ENCODE data around the gene RNF166. TPM values are rescaled to one million over a fixed set of nuclear protein-coding genes. Genes with fewer than 3 reads are reported as not detected.

RNF166 gene
- total RNA-seq, 3 donors from 2014 or later (not counting 1 experiment from before 2014, with no cell fraction given): 459 to 712 (median 501) TPM

DNA sequence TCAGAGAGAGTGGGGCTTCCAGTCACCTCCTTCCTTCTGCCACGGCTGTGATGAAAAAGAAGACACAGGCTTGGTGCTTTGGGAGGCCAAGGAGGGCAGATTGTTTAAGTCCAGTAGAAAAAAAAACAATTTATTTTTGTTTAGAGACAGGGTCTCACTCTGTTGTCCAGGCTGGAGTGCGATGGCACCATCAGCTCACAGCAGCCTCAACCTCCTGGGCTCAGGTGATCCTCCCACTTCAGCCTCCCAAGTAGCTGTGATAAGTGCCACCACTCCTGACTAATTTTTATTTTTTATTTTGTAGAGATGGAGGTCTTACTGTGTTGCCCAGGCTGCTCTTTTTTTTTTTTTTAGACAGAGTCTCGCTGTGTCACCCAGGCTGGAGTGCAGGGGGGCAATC, 40.6 kb downstream of the RNF166 start:
- H3K27ac Mint-ChIP-seq: no peak overlapping the region
- H3K4me3 Mint-ChIP-seq: peak overlapping the region; percentile 58

DNA sequence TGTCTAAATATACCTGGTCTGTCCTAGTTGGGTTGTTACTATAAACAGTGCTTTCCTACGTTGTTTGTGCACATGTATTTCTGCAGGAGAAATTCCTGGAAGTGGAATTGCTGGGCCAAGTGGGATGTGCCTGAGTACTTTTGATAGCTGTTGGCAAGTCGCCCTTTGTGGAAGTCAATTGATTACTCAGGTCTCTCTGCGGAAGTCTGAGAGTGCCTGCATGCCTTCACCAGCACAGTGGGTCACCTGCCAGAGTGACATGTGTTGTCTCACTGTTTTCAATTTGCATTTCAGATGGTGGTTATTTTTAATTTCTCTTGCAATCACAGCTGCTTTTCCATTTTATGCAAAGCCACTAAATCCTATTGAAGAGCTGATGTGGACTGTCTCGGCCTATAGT, 41.1 kb downstream of the RNF166 start:
- H3K9me3 Mint-ChIP-seq: no peaks in the 10 kb centered on the region
- no peak overlapping the region for H3K27ac Mint-ChIP-seq
- H3K4me3 Mint-ChIP-seq: peak overlapping the region; percentile 58
- DNase-seq: no peak
- intact Hi-C loops (cut with micrococcal nuclease): no loop called here
- no peak for ATAC-seq
- H3K4me1 ChIP-seq (ENCODE audit: control insufficient read depth, insufficient read depth, low read length): peaks cover 20% of the 10 kb centered on the region
- H3K4me3 ChIP-seq (ENCODE audit: low read length): no peak overlapping the region
- peaks cover 12 to 24% of the 10 kb centered on the region in 2 donors for H3K4me1 Mint-ChIP-seq
- no peaks in the 10 kb centered on the region for H3K27me3 ChIP-seq (ENCODE audit: control insufficient read depth, insufficient read depth, low read length)
- H3K27me3 Mint-ChIP-seq (ENCODE audit: low read depth in 2 of 2): no peaks in the 10 kb centered on the region
- 96% methylated on average over 4 of the region's 4 CpGs for WGBS (ENCODE audit: insufficient coverage)
- H3K9me3 ChIP-seq (ENCODE audit: control insufficient read depth, insufficient read depth, low read length): no peaks in the 10 kb centered on the region
- no peaks in the 10 kb centered on the region for H3K36me3 Mint-ChIP-seq
- H3K27ac ChIP-seq (ENCODE audit: low read length): no peak overlapping the region
- no peaks in the 10 kb centered on the region for H3K36me3 ChIP-seq (ENCODE audit: control insufficient read depth, insufficient read depth, low read length)
- TF ChIP-seq, protein P1, sequence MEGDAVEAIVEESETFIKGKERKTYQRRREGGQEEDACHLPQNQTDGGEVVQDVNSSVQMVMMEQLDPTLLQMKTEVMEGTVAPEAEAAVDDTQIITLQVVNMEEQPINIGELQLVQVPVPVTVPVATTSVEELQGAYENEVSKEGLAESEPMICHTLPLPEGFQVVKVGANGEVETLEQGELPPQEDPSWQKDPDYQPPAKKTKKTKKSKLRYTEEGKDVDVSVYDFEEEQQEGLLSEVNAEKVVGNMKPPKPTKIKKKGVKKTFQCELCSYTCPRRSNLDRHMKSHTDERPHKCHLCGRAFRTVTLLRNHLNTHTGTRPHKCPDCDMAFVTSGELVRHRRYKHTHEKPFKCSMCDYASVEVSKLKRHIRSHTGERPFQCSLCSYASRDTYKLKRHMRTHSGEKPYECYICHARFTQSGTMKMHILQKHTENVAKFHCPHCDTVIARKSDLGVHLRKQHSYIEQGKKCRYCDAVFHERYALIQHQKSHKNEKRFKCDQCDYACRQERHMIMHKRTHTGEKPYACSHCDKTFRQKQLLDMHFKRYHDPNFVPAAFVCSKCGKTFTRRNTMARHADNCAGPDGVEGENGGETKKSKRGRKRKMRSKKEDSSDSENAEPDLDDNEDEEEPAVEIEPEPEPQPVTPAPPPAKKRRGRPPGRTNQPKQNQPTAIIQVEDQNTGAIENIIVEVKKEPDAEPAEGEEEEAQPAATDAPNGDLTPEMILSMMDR (IDR thresholded peaks at IDR 0.05): no peak

More for the DNA sequence above, 40.6 kb downstream of the RNF166 start:
- Mint-ChIP-seq H3K27me3 (ENCODE audit: low read depth in 2 of 2) (no peaks in the 10 kb centered on the region), H3K4me1 (peaks cover 12 to 24% of the 10 kb centered on the region in 2 donors), H3K36me3 (no peaks in the 10 kb centered on the region), H3K9me3 (no peaks in the 10 kb centered on the region)
- WGBS (ENCODE audit: insufficient coverage): 98% methylated on average over 3 of the region's 3 CpGs
- TF ChIP-seq, protein P1 (IDR thresholded peaks at IDR 0.05): no peak
- Histone ChIP-seq H3K4me1 (ENCODE audit: control insufficient read depth, insufficient read depth, low read length) (peaks cover 20% of the 10 kb centered on the region), H3K27ac (ENCODE audit: low read length) (no peak overlapping the region), H3K27me3 (ENCODE audit: control insufficient read depth, insufficient read depth, low read length) (no peaks in the 10 kb centered on the region), H3K4me3 (ENCODE audit: low read length) (no peak overlapping the region), H3K36me3 (ENCODE audit: control insufficient read depth, insufficient read depth, low read length) (no peaks in the 10 kb centered on the region), H3K9me3 (ENCODE audit: control insufficient read depth, insufficient read depth, low read length) (no peaks in the 10 kb centered on the region)
- ATAC-seq (no peak), DNase-seq (no peak)
- intact Hi-C loops (cut with micrococcal nuclease): no loop called here

DNA sequence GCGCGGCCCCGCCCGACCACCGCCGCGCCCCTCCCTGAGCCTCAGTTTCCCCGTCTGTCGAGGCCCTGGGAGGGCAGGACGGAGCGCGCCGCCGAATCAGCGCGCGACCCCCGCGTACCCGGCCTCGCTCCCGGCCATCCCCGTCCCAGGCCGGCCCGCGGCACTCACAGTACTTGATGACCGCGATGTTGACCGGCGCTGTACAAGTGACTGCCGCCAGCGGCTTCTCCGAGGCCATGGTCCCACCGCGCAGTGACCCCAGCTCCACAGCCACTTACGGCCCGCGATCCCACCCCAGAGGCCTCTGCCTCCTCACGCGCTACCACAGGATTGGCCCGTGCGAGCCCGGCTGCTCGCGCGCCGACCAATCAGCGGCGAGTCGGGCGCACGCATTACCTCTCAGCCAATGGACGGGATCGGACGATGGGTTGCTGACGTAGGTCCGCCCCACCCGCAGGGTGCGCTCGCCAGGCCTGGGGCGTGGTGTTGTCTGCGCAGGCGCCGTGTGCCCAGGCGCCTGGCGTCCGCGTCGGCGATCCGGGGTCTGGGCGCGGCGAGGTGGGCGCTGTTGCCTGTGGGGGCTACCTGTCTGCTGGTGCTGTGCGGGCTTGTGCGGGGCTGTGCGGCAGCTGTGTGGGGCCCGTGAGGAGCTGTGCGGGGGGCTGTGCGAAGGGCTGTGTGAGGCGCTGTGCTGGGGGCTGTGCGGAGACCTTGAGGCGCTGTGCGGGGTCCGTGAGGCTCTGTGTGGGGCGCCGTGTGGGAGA, 43.2 kb downstream of the RNF166 start, which contains the start of gene MVD:
MVD (minus strand) TSS at position 249 of the 764 bp plus-strand sequence; CDS start at position 238, 11 bp downstream.
- peak; percentile 95 to 99 for DNase-seq
- WGBS (ENCODE audit: insufficient coverage): under 1% methylated on average over 88 of the region's 88 CpGs
- Mint-ChIP-seq H3K36me3 (no peaks in the 10 kb centered on the region), H3K9me3 (no peaks in the 10 kb centered on the region), H3K27me3 (ENCODE audit: low read depth in 2 of 2) (no peaks in the 10 kb centered on the region), H3K27ac (peak within 1 kb of the TSS; percentile 94 to 99), H3K4me3 (peak within 1 kb of the TSS; percentile 97), H3K4me1 (peaks cover 12 to 28% of the 10 kb centered on the region in 2 donors)
- H3K9me3 ChIP-seq (ENCODE audit: control insufficient read depth, insufficient read depth, low read length): no peaks in the 10 kb centered on the region
- intact Hi-C loops (cut with micrococcal nuclease): loop anchor here (1.0 to 2.0 kb wide), 2 partner anchors 9 to 40 kb away; no protein-coding TSS in a partner anchor
- no peaks in the 10 kb centered on the region for H3K27me3 ChIP-seq (ENCODE audit: control insufficient read depth, insufficient read depth, low read length)
- peak within 1 kb of the TSS; percentile 95 for H3K4me3 ChIP-seq (ENCODE audit: low read length)
- TF ChIP-seq, protein P1 (IDR thresholded peaks at IDR 0.05): no peak
- peaks cover 5% of the 10 kb centered on the region for H3K36me3 ChIP-seq (ENCODE audit: control insufficient read depth, insufficient read depth, low read length)
- H3K4me1 ChIP-seq (ENCODE audit: control insufficient read depth, insufficient read depth, low read length): peaks cover 20% of the 10 kb centered on the region
- H3K27ac ChIP-seq (ENCODE audit: low read length): peak within 1 kb of the TSS; percentile 87
- peak; percentile 95 to 99 (median 95) for ATAC-seq
